Activated CD4-positive, CD25-positive, alpha-beta regulatory T cell treated with anti-CD3 and anti-CD28 coated beads, Interleukin-2, amount 50 U/mL, for 24 hours (primary cell): ENCODE results near the gene CFL1.
"Not testable (repeated sequence)": the region's sequence is repeated elsewhere in the genome, so short reads cannot be mapped to it uniquely, and the experiment has no call there.

Source experiments
- ATAC-seq, 2 donors: fragments of 150-1000 bp; cut with Tn5 transposase; one replicate each; pipeline ENCODE4 v1.10.0; 2021; ENCODE audit warnings: mild to moderate bottlenecking in 1 of 2, moderate library complexity in 1 of 2

CFL1 gene

GRCh38 chr11:65857853-65858680, at the start of gene CFL1:
TSS of gene CFL1 (minus strand) at chr11:65858180. CDS start at chr11:65858099, 81 bp downstream.
- ATAC-seq: peak; percentile 76

- no peak for ATAC-seq
Measured at GRCh38 chr11:65906602-65907001, 48.6 kb upstream of the CFL1 start.

GRCh38 chr11:65903715-65904114, 45.7 kb upstream of the CFL1 start:
- no peak for ATAC-seq

- ATAC-seq: no peak
Measured at GRCh38 chr11:65903068-65903481, 45.1 kb upstream of the CFL1 start.

GRCh38 chr11:65900899-65901180, 42.9 kb upstream of the CFL1 start:
- ATAC-seq: no peak

GRCh38 chr11:65900125-65900898, 42.3 kb upstream of the CFL1 start, which contains the start of gene FOSL1:
TSS of gene FOSL1 (minus strand) at chr11:65900388. CDS start at chr11:65900339, 49 bp downstream.
- ATAC-seq: peak; percentile 84

- ATAC-seq: peak; percentile 50
Measured at GRCh38 chr11:65899356-65900124, 41.6 kb upstream of the CFL1 start.

- ATAC-seq: no peak
Measured at GRCh38 chr11:65898656-65899355, 40.8 kb upstream of the CFL1 start.

GRCh38 chr11:65897020-65897471, 39.1 kb upstream of the CFL1 start:
- ATAC-seq: no peak

- no peak for ATAC-seq
Measured at GRCh38 chr11:65896034-65896999, 38.3 kb upstream of the CFL1 start.

- no peak for ATAC-seq
Measured at GRCh38 chr11:65895482-65895981, 37.6 kb upstream of the CFL1 start.

- no peak for ATAC-seq
Measured at GRCh38 chr11:65894034-65894591, 36.1 kb upstream of the CFL1 start.

GRCh38 chr11:65892661-65893317, 34.8 kb upstream of the CFL1 start:
- no peak for ATAC-seq

GRCh38 chr11:65892137-65892540, 34.2 kb upstream of the CFL1 start:
- not testable (repeated sequence) for ATAC-seq

GRCh38 chr11:65891219-65892136, 33.5 kb upstream of the CFL1 start:
- no peak for ATAC-seq

- ATAC-seq: peak; percentile 64 to 72
Measured at GRCh38 chr11:65890324-65891218, 32.6 kb upstream of the CFL1 start, which contains the start of gene CCDC85B. TSS of gene CCDC85B (plus strand) at chr11:65890673. CDS start at chr11:65890784, 111 bp downstream.

- ATAC-seq: peak; percentile 60 to 66
Measured at GRCh38 chr11:65888163-65888814, 30.3 kb upstream of the CFL1 start, which contains the start of gene FIBP. TSS of gene FIBP (minus strand) at chr11:65888471. CDS start at chr11:65888418, 53 bp downstream.
